D721Med (cell line): ENCODE measurements around the gene AFF1.

Source experiments
- DNase-seq: peaks from one replicate; pipeline ENCODE4 v3.0.0; 2011; ENCODE audit warnings: low spot score; ENCODE audit not compliant: insufficient read length
- FAIRE-seq: peaks from 2 replicates; lab custom pipeline; 2011; peaks lifted over from hg19 to GRCh38; lab: Jason Lieb, UNC
- CTCF ChIP-seq: IDR thresholded peaks from 2 replicates; pipeline ENCODE4 v1.5.1; 2012; ENCODE audit warnings: mild to moderate bottlenecking, control low read depth; ENCODE audit not compliant: insufficient read depth; ENCODE audit errors: missing control alignments

Gene AFF1

GRCh38 chr4:86973668-86974067, 38.9 kb downstream of the AFF1 start:
- no peak for TF ChIP-seq CTCF
- FAIRE-seq (no peak), DNase-seq (no peak)

GRCh38 chr4:86974551-86974994, 39.8 kb downstream of the AFF1 start:
- no peak for TF ChIP-seq CTCF
- no peak for FAIRE-seq
- no peak for DNase-seq

GRCh38 chr4:86975927-86976326, 41.1 kb downstream of the AFF1 start:
- no peak for FAIRE-seq
- DNase-seq, result no peak

GRCh38 chr4:86976801-86977485, 42.1 kb downstream of the AFF1 start:
- FAIRE-seq (no peak), DNase-seq (no peak)
- no peak for TF ChIP-seq CTCF

More at GRCh38 chr4:86975927-86976326, 41.1 kb downstream of the AFF1 start:
- no peak for TF ChIP-seq CTCF

- DNase-seq, result no peak
- no peak for TF ChIP-seq CTCF
- FAIRE-seq, result no peak
Measured at GRCh38 chr4:86977621-86978184, 42.9 kb downstream of the AFF1 start.

GRCh38 chr4:86978709-86979108, 43.9 kb downstream of the AFF1 start:
- DNase-seq (no peak), FAIRE-seq (no peak)
- TF ChIP-seq CTCF, result no peak

- DNase-seq (no peak), FAIRE-seq (no peak)
- no peak for TF ChIP-seq CTCF
Measured at GRCh38 chr4:86980230-86980629, 45.4 kb downstream of the AFF1 start.
